Measurements from ENCODE around the gene IMMP2L. TPM values are rescaled to one million over a fixed set of nuclear protein-coding genes. Genes with fewer than 3 reads are reported as not detected.
"Not testable (repeated sequence)": the region's sequence is repeated elsewhere in the genome, so short reads cannot be mapped to it uniquely, and the experiment has no call there.

Gene IMMP2L
- total RNA-seq, 2 experiments from 2014 or later = 14.7 to 15.1 TPM

DNA sequence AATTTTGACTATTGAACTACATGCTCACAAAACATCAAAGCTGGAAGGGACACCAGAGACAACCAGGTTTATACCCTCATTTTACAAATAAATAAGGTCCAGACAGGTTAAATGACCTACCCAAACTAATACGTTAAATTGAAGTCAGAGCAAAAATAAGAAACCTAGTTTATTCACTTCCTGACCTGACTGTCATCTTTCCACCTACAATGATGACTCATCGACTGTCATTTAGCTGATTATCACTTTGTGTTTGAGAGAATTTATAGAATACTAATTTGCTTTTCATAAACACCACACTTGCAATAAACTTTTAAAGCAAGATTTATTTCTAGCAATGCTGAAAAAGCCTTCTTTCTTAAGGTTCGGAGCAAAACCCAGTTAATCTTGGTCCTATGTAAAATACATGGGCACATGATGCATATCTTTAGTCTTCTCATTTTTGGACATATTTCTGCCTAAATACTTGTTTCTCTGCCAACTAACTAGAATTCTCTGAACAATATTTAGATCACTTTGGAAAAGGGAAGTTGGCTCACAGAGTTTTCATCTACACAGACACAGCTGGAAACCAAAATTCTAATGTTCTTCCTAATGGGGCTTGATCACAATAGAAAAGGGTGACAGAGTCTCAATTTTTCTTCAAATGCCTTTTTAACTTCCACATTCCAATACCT is 488.1 kb downstream of the IMMP2L start:
- ChIA-PET POLR2A (interaction anchor here (0.6 kb wide), 1 partner anchor 10 kb away, joined by 3 read pairs; no protein-coding TSS in a partner anchor), CTCF (interaction anchor here (1.1 to 1.4 kb wide), 2 partner anchors 9 to 25 kb away, joined by 3 to 4 read pairs; no protein-coding TSS in a partner anchor)

DNA sequence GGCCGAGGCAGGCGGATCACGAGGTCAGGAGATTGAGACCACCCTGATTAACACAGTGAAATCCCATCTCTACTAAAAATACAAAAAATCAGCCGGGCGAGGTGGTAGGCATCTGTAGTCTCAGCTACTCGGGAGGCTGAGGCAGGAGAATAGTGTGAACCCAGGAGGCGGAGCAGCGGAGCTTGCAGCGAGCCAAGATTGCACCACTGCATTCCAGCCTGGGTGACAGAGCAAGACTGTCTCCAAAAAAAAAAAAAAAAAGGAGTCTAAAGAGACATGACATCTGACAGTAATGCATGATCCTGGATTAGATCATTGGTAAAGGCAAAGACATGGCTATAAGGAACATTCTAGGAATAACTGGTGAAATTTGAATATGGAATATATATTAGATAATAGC is 489.6 kb downstream of the IMMP2L start:
- CTCF ChIA-PET, POLR2A ChIA-PET: not testable (repeated sequence)

DNA sequence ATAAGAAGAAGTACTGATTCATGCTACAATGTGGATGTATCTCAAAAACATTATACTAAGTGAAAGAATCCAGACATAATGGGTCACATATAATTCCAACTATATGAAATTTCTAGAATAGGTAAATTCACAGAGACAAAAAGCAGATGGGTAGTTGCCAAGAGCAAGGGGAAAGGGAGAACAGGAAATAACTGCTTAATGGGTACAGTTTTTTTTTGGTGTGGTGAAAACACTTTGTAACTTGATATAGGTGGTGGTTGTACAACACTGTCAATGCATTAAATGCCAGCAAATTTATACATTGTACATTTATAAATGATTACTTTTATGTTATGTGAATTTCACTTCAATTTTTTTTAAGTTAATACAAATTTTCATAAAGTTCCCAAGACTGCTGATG is 490.7 kb downstream of the IMMP2L start:
- POLR2A ChIA-PET = no interaction called here

DNA sequence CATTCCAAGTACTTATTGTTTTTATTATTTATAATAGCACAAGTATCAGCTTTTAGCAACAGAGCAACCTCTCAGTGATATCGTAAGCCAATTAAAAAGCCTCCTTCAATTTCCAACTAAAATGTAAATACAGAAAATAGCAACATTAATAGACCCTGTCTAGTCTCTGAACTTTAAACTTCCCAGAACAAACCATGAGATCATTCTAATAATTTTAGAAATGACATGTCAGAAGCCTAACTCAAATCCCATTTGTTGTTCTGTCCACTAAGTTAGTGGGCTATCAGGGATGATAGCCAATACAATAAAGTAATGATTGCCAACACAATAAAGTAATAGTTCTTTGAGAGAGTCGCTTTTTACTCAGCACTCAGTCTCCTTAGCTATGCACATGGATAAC is 493.7 kb downstream of the IMMP2L start:
- ChIA-PET POLR2A (no interaction called here), CTCF (no interaction called here)

More for the DNA sequence above, 490.7 kb downstream of the IMMP2L start:
- CTCF ChIA-PET = no interaction called here

DNA sequence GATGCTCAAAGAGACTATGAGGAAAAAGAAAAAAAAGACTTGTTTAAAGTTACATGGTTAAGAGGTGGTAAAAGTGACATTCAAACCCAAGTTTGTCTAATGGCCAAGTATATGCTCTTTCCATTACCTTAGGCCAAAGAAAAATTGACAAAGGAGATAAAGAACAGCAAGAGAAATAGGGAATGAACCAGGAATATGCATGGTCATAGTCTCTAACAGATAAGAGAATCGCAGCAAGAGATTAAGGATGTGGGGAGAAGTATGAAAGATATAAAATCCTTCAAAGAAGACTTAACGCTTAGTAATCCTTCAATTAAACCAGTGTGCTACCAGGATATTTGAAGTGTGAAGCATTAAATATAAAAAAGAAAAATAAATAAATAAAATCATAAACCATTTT is 494.6 kb downstream of the IMMP2L start:
- CTCF ChIA-PET = no interaction called here
- POLR2A ChIA-PET = no interaction called here

DNA sequence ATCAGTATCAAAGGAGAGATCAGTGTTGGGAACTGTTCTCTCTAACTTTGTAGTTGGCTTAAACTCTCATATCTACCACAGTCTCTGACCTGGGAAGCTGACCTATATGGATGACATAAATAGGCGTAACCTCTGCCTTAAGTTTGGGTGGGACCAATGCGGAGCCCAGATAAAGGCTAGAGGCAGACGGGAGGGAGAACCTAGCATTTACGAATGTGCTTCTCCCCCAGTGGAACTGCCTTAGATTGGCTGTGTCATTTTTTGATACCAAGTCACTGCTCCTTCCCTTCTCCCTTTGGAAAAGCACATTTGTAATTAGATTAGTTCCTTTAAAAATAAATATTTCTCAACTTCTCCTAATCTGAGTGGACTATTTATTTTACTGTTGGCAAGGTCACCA is 495.0 kb downstream of the IMMP2L start:
- ChIA-PET POLR2A (no interaction called here), CTCF (no interaction called here)

DNA sequence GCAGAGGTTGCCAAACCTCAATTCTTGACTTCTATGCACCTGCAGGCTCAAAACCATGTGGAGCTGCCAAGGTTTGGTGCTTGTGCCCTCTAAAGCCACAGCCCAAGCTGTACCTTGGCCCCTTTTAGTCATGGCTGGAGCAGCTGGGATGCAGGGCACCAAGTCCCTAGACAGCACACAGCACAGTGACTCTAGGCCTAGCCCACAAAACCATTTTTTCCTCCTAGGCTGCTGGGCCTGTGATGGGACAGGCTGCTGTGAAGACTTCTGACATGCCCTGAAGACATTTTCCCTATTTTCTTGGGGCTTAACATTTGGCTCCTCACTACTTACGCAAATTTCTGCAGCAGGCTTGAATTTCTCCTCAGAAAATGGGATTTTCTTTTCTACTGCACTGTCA is 499.1 kb downstream of the IMMP2L start:
- CTCF ChIA-PET = no interaction called here
- POLR2A ChIA-PET = no interaction called here

DNA sequence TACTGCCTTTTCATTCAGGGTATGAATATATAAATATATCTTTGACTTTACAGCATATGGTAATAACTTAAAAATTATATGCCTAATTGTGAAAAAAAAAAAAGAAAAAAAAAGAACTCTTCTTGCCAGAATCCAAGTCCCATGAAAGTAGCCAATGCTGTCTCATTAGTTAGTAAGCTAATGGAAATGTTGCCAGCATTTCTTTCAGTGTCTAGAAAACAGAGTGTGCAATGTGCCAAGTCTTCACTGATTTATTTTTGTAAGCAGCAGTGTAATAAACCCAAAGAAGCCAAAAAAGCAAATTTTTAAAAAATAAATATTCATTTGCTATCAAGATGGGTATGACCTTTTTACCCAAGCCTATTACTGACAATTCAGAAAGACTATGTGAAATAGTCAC is 502.5 kb downstream of the IMMP2L start:
- ChIA-PET POLR2A (no interaction called here), CTCF (interaction anchor here (0.5 kb wide), 1 partner anchor 413 kb away, joined by 3 read pairs; no protein-coding TSS in a partner anchor)

DNA sequence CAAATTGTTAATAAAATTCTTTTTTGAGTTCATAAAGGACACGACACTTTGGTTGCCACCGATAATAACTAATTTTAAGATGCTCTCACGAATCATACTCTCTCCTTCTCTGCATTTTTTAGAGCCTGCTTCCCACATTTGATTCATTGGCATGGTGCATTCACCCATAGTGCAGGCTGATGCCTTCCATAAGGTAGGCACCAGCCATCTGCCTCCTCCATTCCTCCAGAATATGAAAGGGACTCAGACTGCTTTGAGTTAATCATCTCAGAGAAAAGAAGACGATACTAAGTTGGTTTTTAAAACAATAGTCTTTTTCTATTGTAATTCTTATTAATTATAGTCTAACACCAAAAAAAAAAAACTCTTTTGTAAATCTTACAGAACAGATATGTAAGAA is 505.2 kb downstream of the IMMP2L start:
- POLR2A ChIA-PET = no interaction called here
- CTCF ChIA-PET = no interaction called here

DNA sequence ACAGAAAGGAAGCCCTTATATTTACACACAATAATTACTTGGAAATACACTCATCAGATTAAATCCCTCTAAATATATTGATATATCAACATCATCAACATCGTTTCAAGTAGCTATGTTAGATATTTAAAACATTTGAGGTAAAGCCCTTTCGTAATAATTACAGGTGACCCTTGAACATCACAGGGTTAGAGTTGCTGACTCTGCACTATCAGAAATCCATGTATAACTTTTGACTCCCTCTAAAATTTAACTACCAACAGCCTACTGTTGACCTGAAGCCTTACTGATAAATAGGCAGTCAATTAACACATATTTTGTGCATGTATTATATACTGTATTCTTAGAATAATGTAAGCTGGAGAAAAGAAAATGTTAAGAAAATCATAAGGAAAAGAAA is 505.9 kb downstream of the IMMP2L start:
- ChIA-PET CTCF (no interaction called here), POLR2A (no interaction called here)

DNA sequence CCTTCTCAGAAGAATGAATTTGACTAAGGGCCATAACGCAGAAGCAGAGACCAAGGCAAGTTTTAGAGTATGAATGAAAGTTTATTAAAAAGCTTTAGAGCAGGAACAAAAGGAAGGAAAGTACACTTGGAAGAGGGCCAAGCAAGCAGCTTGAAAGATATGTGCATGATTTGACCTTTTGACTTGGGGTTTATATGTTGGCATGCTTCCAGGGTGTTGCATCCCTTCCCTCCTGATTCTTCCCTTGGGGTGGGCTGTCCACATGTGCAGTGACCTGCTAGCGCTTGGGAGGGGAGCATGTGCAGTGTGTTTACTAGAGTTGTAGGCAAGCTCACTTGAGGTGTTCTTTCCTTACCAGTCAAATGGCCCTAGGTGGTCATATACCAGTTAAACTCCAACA is 509.3 kb downstream of the IMMP2L start:
- POLR2A ChIA-PET = no interaction called here
- CTCF ChIA-PET = no interaction called here

DNA sequence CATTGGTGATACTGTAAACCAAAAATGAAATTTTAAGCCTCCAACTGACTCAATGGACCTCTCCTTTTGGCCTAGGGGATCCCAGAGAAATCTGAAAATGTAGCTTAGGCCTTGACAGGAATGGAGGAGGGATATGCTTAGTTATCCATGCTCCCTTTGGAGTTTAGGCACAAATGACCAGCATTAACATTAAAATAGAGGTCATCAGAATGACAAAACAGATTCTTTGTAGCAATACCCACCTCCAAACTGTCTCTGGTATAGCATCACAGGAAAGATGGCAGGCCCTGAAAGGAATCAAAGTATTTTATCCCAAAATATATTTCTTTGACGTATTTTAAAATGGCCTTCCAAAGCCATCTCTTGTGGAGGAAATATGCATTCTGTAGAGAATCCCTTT is 510.5 kb downstream of the IMMP2L start:
- ChIA-PET CTCF (no interaction called here), POLR2A (no interaction called here)

DNA sequence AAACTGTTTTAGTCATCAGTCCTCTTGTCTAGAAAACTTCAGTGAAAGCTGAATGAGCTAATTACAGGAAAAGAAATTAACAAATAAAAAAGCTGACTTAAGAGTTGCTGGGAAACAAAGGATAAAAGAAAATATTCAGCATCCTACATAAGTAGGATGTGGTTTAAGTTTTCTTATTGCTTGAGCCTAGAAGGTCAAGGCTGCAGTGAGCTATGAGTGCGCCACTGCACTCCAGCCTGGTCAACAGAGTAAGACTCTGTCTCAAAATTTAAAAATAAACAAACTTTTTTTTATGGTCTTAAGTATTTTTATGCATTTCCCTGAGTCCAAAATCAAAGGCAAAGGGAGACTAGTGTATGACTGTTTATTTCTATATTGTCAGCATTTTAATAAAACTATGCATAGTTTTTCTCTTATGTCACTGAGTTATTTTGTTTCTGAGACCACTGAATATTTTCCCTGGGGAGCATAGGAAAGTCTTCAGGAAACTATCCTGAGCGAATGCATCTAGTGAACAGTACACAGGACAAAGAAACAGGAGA is 511.3 kb downstream of the IMMP2L start:
- ChIA-PET CTCF (no interaction called here), POLR2A (no interaction called here)

DNA sequence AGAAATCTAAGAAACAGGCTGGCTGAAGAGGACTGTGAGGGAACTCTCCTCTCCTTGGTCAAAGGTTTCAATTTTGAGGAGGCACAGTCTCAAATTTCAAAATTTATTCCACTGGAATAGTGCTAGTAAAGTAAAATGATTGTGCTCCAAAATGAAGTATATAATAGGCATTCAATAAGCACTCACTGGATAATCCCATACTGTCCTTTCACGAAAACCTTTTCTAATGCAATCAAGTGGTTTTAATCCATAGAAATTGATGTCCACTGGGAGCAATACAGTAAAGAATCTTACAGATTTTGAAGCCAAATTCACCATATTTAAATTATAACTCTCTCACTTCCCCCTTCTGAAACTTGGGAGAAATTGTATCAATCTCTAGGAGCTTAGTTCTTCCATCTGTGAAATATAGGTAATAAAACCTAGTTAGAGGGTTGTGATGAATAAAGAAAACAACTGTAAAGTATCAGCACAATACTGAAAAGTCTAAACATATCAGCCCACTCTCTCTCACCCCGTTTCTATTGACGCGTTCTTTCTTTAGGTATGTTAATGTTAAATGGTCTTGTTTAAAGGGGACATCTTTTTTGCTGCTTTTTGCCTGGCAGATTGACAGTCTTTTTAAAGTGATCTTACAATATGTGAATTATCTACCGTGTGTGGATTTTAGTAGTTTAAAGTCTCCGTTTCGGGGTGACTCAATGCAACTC is 512.2 kb downstream of the IMMP2L start:
- ChIA-PET CTCF (no interaction called here), POLR2A (no interaction called here)

DNA sequence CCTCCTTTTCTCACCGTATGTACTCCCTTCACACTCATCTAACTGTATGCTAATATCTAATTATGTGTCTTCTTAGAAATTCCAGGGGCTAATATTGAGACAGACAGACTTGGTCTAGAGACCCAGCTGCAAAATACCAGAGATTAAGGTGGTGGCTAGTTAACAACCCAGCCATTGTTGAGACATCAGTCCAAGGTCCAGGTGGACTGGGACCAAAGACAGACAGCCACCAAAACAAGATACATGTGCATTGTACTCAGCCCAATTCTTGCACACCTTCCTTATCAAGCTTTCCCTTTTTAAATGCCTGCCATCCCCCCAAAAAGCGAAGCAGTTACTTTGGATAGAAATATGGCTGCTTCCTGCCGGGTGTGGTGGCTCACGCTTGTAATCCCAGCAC is 514.7 kb downstream of the IMMP2L start:
- POLR2A ChIA-PET = no interaction called here
- CTCF ChIA-PET = no interaction called here

DNA sequence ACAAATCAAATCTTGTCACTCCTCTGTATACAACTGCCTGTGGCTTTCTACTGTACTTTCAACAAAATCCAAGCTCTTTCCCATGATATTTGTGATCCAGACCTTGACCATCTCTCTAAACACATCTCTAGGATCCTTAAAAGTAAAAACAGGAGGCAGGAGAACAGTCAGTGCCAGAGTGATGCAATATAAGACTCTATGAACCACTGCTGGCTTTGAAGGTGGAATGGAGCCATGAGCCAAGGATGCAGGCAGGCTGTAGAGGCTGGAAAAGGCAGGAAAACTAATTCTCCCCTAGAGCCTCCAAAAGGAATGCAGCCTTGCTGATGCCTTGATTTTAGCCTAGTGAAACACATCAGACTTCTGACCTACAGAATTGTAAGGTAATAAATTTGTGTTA is 516.8 kb downstream of the IMMP2L start:
- ChIA-PET CTCF (no interaction called here), POLR2A (no interaction called here)

DNA sequence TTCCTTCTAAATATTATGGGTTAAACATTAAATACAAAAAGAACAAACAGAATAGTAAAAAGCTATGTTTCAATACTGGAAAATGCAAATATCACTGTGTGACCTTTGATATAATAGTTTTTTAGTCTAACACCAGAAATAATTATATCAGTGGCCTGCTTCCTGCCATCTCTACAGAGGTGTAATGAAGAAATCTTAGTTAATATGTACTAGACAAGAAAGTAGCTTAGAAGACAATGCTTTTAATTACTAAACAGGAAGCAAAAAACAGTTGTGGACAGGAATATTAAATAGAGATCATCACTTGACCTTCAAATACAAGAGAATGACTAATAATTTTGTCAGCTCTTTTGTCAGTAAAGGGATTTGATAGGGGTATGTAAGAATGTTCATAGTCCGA is 518.7 kb downstream of the IMMP2L start:
- CTCF ChIA-PET = no interaction called here
- POLR2A ChIA-PET = no interaction called here

DNA sequence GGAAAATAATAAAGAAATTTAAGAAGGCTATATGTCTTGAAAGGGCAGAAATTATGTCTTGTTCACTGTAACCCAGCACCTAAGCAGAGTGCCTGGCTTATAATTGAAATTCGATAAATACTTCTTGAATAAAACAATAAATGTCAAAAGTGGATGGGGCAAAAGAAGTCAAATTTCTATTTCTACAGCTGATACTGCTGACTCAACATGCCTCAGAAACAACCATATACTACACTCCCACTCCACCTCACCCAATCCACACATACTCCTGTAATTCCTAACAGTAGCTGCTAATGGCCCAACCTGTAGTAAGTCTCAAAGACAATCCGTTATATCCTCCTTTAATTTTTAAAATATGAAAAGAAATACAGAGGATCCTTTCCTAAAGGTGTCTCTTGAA is 519.5 kb downstream of the IMMP2L start:
- CTCF ChIA-PET = no interaction called here
- POLR2A ChIA-PET = no interaction called here

DNA sequence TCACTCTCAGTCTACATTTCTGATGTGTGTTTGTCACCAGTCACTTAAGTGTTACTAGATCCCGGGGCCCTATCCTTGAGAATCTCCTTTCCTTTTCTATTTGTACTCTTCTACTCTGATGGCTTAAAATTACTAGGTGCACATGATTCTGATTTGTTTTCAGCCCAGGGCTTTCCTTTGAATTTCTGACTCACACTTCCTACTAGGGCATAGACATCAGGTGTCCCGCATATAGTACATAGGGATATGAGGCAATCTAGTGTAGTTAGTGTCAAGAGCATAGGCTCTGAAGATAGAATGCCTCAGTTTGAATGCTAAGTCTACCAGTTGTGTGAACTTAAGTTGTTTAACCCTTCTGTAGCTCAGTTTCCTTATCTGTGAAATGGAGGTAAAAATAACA is 520.7 kb downstream of the IMMP2L start:
- ChIA-PET POLR2A (interaction anchor here (0.6 kb wide), 1 partner anchor 46 kb away, joined by 3 read pairs; no protein-coding TSS in a partner anchor), CTCF (no interaction called here)

DNA sequence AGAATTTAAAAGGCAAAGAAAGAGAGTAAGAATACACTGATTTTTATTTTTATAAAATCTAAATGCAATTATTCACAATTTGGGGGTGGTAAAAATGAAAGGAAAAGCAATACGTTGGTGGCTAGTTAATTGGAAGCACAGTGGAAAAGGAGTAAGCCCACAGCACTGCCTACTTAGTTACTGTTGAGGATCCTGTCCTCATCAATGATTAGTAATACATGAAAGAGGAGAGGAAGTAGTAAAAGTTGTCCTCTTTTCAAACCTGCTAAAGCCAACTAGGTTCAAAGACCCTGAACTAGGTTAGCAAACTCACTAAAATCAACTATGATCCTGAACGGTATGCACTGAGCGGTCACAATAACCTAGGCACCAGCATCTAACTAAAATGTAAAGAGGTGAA is 524.1 kb downstream of the IMMP2L start:
- CTCF ChIA-PET = no interaction called here

DNA sequence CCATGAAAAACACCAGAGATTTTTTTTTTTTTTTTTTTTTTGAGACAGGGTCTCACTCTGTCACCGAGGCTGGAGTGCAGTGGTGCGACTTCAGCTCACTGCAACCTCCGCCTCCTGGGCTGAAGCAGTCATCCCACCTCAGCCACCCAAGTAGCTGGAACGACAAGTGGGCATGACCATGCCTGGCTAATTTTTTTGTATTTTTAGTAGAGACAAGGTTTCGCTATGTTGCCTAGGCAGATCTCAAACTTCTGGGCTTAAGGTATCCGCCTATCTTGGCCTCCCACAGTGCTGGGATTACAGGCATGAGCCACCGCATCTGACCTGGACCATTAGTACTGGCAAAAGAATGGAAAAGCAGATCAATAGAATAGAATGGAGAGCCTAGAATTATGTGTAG is 530.4 kb downstream of the IMMP2L start:
- CTCF ChIA-PET = interaction anchor here (0.6 kb wide), 1 partner anchor 315 kb away, joined by 4 read pairs; no protein-coding TSS in a partner anchor
- POLR2A ChIA-PET = no interaction called here

More for the DNA sequence above, 524.1 kb downstream of the IMMP2L start:
- POLR2A ChIA-PET = no interaction called here

All from activated CD8-positive, alpha-beta memory T cell treated with anti-CD3 and anti-CD28 coated beads for 36 hours (primary cell).